ENCODE data around the gene TMEM119.
"Not testable (repeated sequence)": the region's sequence is repeated elsewhere in the genome, so short reads cannot be mapped to it uniquely, and the experiment has no call there.

Gene TMEM119

GRCh38 chr12:108598553-108599250, 818 bp upstream of the TMEM119 start:
- no peak for DNase-seq

- DNase-seq: no peak
These were observed 878 bp downstream of the TMEM119 start for GRCh38 chr12:108596854-108597558.

GRCh38 chr12:108595711-108596647, 1.9 kb downstream of the TMEM119 start:
- no peak for DNase-seq

DNA sequence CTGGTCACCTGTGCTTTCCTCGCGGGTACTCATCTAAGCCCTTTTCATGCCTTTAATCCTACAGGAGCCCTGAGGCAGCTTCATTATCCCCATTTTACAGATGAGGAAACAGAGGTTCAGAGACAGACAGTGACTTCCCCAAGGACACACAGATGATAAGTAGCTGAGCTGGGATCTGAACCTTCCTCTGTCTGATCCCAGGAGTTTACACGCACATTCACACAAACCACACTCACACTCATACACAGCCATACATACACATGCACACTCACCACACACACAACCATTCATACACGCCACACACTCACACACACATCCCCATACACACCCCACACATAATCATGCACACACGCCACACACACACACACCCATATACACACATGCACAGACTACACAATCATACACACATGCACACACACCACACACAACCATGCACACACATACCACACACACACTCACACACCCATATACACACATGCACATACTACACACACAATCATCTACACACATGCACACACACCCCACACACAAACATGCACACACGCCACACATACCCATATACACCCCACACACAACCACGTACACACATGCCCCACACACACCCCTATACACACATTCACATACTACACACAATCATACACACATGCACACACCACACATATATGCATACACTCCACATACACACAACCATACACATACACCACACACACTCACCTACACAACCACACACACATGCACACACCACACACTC, 2.7 kb downstream of the TMEM119 start:
- no peak for DNase-seq

GRCh38 chr12:108594323-108594903, 3.5 kb downstream of the TMEM119 start:
- DNase-seq: no peak

DNA sequence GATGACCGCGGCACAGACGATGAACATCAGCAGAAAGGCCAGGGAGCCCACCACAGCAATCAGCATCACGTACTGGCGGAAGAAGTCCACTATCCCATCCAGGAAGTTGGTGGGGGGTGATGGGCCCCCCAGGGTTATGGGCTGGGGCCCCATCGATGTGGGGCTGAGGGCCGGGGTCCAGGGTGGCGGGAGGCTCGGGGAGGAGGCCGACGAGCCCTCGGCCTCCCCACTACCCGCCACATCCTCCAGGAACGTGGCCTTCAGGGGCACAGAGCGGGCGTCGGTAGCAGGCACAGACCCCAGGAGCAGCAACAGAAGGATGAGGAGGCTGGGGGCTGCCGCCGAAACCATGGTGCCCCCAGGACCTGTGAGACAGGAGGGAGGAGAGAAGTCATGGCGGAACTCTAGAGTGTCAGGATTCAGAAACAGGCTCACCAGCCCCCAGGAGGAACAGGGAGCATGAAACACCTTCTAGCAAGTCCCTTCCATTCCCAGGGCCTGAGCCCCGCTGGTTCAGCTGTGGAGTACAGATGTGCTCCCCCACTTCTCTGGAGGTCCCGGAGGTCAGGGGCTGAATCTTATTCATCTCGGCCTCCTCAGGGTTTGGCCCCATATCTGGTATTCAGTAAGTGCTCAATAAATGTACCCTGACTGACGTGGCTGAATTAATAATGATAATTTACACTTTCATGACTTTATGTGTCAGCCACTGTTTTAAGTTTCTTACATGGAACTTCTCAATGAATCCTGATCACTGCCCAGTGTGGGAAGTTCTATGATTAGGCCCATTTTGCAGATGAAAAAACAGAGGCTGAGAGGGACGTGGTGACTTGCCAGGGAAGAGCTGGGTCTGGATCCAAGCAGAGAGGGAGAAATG, 5.6 kb downstream of the TMEM119 start:
- no peak for DNase-seq

GRCh38 chr12:108591267-108591980, 6.5 kb downstream of the TMEM119 start:
- no peak for DNase-seq

GRCh38 chr12:108590463-108590862, 7.4 kb downstream of the TMEM119 start:
- not testable (repeated sequence) for DNase-seq

GRCh38 chr12:108589840-108590229, 8.0 kb downstream of the TMEM119 start:
- no peak for DNase-seq

DNA sequence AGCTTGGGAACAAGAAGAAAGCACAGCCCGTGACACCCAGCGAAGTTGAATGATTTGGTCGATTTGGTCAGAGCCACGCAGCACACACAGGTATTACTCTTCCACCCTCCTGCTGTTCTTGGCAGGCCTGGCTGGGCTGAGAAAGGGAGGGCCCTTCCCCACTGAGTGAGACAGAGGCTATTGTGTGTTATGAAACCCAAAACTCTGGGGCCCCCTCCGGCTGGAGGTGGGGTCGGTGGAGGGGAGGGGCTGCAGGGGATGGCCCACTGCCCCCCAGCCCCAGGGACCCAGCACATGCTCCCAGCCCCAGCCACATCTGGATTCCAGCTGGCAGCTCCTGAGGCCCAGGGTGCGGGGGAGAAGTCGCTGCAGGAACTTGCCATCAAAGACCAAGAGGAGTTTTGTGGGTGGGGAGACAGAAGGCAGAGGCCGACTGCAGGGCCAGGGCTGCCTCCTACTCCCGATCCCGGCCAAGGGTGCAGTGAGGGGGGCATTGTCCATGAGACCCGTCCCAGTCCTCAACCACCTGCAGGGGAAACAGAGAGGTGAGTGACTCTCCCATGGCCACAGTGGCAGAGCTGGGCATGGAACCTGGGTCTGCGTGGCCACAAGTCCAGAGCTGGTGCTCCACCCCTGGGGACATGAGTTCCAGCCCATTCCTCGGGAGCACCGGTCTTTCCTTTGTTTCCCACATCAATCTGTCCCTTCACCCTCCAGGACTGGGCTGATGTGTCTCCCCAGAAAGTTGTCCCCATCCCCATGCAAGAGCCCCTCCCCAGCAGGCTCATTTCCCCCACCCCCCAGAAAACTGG, 8.7 kb downstream of the TMEM119 start:
- no peak for DNase-seq

- no peak for DNase-seq
These were observed 10.1 kb downstream of the TMEM119 start for GRCh38 chr12:108587826-108588225.

- no peak for DNase-seq
These were observed 11.6 kb downstream of the TMEM119 start for GRCh38 chr12:108586306-108586705.

DNA sequence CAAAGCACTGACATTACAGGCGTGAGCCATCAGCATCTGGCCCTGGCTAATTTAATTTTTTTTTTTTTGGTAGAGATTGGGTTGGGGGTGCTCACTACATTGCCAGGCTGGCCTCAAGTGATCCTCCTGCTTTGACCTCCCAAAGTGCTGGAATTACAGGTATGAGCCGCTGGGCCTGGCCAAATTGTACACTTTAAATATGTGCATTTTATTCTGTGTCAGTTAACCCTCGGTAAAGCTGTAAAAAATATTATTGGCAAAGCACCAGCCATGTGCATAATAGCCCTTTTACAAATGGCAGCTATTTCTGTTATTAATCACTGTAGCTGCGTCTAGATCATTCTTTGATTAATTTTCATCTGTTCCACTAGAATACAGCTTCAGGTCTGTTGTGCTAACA, 12.0 kb downstream of the TMEM119 start:
- DNase-seq: no peak

DNA sequence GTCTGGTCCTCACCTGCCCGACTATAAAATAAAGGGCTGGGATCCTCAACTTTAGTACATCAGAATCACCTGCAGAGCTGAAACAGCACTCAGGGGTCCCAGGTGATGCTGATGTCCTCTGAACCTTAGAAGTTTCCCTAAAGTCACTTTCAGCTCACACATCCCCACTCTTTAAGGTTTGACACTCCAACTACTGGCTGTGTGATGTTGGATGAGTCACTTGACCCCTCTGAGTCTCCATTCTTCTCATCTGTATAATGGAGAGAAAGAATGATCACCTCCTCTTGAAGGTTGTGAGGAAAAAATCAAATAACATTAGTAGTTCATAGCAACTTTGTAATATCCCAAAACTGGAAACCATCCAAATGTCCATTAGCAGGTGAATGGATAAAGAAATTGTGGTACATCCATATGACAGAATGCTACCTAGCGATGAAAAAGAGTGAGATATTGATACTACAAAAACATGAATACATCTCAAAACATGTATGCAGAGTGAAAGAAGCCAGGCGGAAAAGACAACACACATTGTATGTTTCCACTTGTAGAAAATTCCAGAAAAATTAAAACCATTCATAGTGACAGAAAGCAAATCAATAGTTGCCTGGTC, 13.3 kb downstream of the TMEM119 start:
- no peak for DNase-seq

GRCh38 chr12:108583991-108584390, 13.9 kb downstream of the TMEM119 start:
- no peak for DNase-seq

DNA sequence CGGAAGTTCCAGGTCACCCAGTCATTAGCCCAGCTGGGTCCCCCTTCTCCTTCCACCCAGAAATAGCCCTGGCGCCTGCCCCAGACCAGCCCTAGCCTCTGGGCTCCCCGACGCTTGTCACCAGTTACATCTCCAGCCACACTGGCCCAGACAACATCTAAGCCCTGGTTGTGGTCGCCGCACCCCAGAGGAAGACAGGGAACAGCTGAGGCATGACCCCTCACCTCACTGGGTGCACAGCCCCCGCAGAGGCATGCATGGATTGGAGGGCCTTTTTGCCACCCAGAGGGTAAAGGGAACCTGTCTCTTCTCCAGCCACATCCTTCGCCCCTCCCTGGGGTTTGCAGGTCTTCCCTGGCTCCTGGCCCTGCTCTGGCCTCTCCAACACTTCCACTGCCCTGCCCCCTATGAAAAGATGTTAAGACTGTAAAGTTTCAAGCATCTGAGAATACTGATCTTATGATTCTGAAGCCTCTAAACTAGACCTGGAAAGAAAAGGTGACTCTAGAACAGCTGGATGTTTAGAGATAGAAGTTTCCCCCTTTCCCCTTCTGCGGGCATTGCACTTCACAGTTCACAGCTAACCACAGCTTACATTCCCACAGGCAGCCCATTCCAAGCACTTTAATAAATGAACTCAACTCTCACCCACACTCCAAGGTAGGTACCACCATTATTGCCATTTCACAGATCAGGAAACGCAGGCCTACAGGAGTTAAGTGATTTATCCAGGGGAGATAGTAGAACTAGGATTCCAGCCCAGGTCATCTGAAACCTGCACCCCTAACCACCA, 14.7 kb downstream of the TMEM119 start:
- DNase-seq: no peak

DNA sequence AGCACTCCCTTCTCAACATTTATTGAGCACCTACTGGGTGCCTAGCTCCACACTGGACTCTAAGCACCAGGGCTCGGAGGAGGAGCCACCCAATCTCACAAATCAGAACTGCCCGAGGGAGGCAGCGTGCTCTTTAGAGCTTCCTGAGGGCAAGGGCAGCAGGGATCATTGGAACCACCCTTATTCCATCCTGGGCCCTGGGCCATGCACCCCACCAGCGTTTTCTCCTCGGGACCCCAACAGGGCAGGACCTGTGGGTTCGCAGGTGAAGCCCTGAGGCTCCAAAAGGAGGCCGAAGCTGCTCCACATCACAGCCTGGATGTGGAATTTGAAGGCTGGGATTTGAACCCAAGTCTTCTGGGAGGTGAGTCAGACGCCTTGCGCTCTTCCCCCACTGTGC, 15.4 kb downstream of the TMEM119 start:
- DNase-seq: no peak
